Liver (tissue), 3 donors: ENCODE measurements around the gene MTHFD1L.

Source experiments
- ATF3 ChIP-seq: IDR thresholded peaks from 2 replicates; pipeline ENCODE4 v1.6.1; 2016; ENCODE audit warnings: antibody characterized with exemption
- CTCF ChIP-seq: fragments of 150-350 bp; IDR thresholded peaks from 2 replicates; pipeline ENCODE4 v1.5.1; 2017; ENCODE audit warnings: improper control_type of control experiment, low read depth, low read length; ENCODE audit not compliant: missing input control
- REST ChIP-seq: IDR thresholded peaks from 2 replicates; pipeline ENCODE4 v1.6.1; 2016; ENCODE audit warnings: antibody characterized with exemption, mild to moderate bottlenecking
- SP1 ChIP-seq: IDR thresholded peaks from 2 replicates; pipeline ENCODE4 v1.6.1; 2018; ENCODE audit warnings: antibody characterized with exemption, mild to moderate bottlenecking
- YY1 ChIP-seq: IDR thresholded peaks from 2 replicates; pipeline ENCODE4 v1.6.1; 2016; ENCODE audit warnings: antibody characterized with exemption, mild to moderate bottlenecking
- donor health status: healthy.
- donor health status: healthy.

- TF ChIP-seq CTCF (no peak), ATF3 (no peak), REST (no peak), SP1 (no peak), YY1 (no peak)
These were observed 162.7 kb downstream of the MTHFD1L start for GRCh38 chr6:151027936-151028838.
